ENCODE data around the gene RAPGEF2. TPM values are rescaled to one million over a fixed set of nuclear protein-coding genes. Genes with fewer than 3 reads are reported as not detected.

RAPGEF2 gene
- total RNA-seq, 6 experiments from 2014 or later: 22.2 to 36.4 (median 31.5) TPM

GRCh38 chr4:159142681-159143384 lies 40.0 kb downstream of the RAPGEF2 start:
- H3K4me3 Mint-ChIP-seq: no peak overlapping the region
- H3K4me1 Mint-ChIP-seq (ENCODE audit: low read depth): peaks cover 33% of the 10 kb centered on the region
- H3K9me3 Mint-ChIP-seq: no peaks in the 10 kb centered on the region
- H3K27ac Mint-ChIP-seq: no peak overlapping the region
- no peak for DNase-seq
- H3K27me3 Mint-ChIP-seq (ENCODE audit: insufficient read depth): no peaks in the 10 kb centered on the region
- H3K36me3 Mint-ChIP-seq (ENCODE audit: low read depth): no peaks in the 10 kb centered on the region
- no peak for TF ChIP-seq CTCF (IDR thresholded peaks at IDR 0.05)

- no peak overlapping the region for H3K27ac Mint-ChIP-seq
- no peak for TF ChIP-seq CTCF (IDR thresholded peaks at IDR 0.05)
- no peaks in the 10 kb centered on the region for H3K27me3 Mint-ChIP-seq (ENCODE audit: insufficient read depth)
- H3K4me3 Mint-ChIP-seq: no peak overlapping the region
- DNase-seq: no peak
- peaks cover 33% of the 10 kb centered on the region for H3K4me1 Mint-ChIP-seq (ENCODE audit: low read depth)
- no peaks in the 10 kb centered on the region for H3K36me3 Mint-ChIP-seq (ENCODE audit: low read depth)
- H3K9me3 Mint-ChIP-seq: no peaks in the 10 kb centered on the region
Measured at GRCh38 chr4:159143687-159144086, 40.8 kb downstream of the RAPGEF2 start.

GRCh38 chr4:159144112-159144694 lies 41.3 kb downstream of the RAPGEF2 start:
- no peaks in the 10 kb centered on the region for H3K9me3 Mint-ChIP-seq
- no peak overlapping the region for H3K27ac Mint-ChIP-seq
- peaks cover 33% of the 10 kb centered on the region for H3K4me1 Mint-ChIP-seq (ENCODE audit: low read depth)
- TF ChIP-seq CTCF (IDR thresholded peaks at IDR 0.05): no peak
- no peaks in the 10 kb centered on the region for H3K36me3 Mint-ChIP-seq (ENCODE audit: low read depth)
- DNase-seq: no peak
- H3K27me3 Mint-ChIP-seq (ENCODE audit: insufficient read depth): no peaks in the 10 kb centered on the region
- no peak overlapping the region for H3K4me3 Mint-ChIP-seq

- H3K9me3 Mint-ChIP-seq: no peaks in the 10 kb centered on the region
- H3K4me3 Mint-ChIP-seq: no peak overlapping the region
- DNase-seq: no peak
- H3K27me3 Mint-ChIP-seq (ENCODE audit: insufficient read depth): no peaks in the 10 kb centered on the region
- no peaks in the 10 kb centered on the region for H3K36me3 Mint-ChIP-seq (ENCODE audit: low read depth)
- peaks cover 24% of the 10 kb centered on the region for H3K4me1 Mint-ChIP-seq (ENCODE audit: low read depth)
- TF ChIP-seq CTCF (IDR thresholded peaks at IDR 0.05): no peak
- no peak overlapping the region for H3K27ac Mint-ChIP-seq
Measured at GRCh38 chr4:159145318-159145991, 42.6 kb downstream of the RAPGEF2 start.

- no peak for DNase-seq
- TF ChIP-seq CTCF (IDR thresholded peaks at IDR 0.05): no peak
- no peaks in the 10 kb centered on the region for H3K9me3 Mint-ChIP-seq
- H3K27me3 Mint-ChIP-seq (ENCODE audit: insufficient read depth): no peaks in the 10 kb centered on the region
- H3K36me3 Mint-ChIP-seq (ENCODE audit: low read depth): no peaks in the 10 kb centered on the region
- H3K27ac Mint-ChIP-seq: no peak overlapping the region
- no peak overlapping the region for H3K4me3 Mint-ChIP-seq
- H3K4me1 Mint-ChIP-seq (ENCODE audit: low read depth): peaks cover 22% of the 10 kb centered on the region
Measured at GRCh38 chr4:159145992-159146330, 43.1 kb downstream of the RAPGEF2 start.
